KOPT-K1 (cell line): ENCODE results near the gene P2RY11.

Experiments used
- H3K27ac ChIP-seq: fragments of 200-600 bp; sonication (generic); 2 replicates; pipeline ENCODE4 v1.5.1; 2016; ENCODE audit warnings: antibody characterized with exemption, mild to moderate bottlenecking, low read depth, low read length; ENCODE audit not compliant: poor library complexity, severe bottlenecking
- H3K36me3 ChIP-seq: fragments of 200-600 bp; sonication (generic); 2 replicates; pipeline ENCODE4 v1.5.1; 2017; ENCODE audit warnings: antibody characterized with exemption, mild to moderate bottlenecking, low read length, moderate library complexity; ENCODE audit not compliant: insufficient read depth
- H3K9me3 ChIP-seq: fragments of 200-600 bp; sonication (generic); 2 replicates; pipeline ENCODE4 v1.5.1; 2017; ENCODE audit warnings: antibody characterized with exemption, low read length, mild to moderate bottlenecking; ENCODE audit not compliant: insufficient read depth, poor library complexity, severe bottlenecking

The P2RY11 gene

GRCh38 chr19:10136936-10137335, 25.4 kb downstream of the P2RY11 start:
- no peak overlapping the region for H3K27ac ChIP-seq
- H3K9me3 ChIP-seq: no peaks in the 10 kb centered on the region
- H3K36me3 ChIP-seq: peaks cover 100% of the 10 kb centered on the region

GRCh38 chr19:10137751-10138682, 26.5 kb downstream of the P2RY11 start:
- Histone ChIP-seq H3K9me3 (no peaks in the 10 kb centered on the region), H3K27ac (no peak overlapping the region), H3K36me3 (peaks cover 100% of the 10 kb centered on the region)

DNA sequence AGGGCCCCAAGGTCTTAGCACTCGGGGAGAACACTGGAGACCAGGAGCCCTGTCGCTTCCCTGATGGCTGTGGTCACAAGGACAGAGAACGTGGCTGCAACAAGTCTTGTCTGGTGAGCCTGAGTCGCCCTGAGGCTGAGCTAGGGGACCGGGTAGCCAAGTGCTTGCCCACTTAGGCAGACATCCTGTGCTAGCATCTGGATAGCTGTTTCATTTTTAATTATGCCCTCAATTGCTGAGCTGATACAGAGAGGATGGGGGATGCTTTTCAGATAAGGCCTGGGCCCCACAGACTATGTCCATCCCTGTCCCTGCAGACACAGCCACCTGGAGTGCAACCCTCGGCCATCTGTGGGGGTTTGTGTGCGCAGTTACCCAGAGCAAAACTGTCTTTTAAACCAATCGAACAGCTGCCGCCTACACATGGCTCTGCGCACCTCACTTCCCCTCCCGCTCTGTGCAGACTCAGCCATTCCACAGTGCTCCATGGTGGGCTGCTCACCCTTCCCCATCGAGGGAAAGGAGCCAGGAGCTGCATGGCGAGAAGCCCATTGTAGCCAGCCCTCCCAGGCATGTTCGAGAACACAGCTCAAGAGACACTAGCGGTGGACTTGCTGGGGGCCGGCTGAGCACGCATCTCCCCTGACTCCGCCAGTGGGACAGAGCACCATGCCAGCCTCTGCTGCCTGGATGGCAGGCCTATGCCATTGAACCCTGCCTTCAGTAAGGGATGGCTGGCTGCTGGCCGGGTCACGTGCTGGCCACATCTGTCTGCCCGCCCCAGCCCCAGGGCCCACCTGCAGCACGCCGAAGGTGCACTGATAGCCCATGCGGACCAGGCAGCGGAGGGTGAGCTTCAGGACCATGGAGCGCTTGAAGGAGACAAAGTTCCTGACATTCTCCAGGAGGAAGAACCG, 27.6 kb downstream of the P2RY11 start:
- Histone ChIP-seq H3K9me3 (no peaks in the 10 kb centered on the region), H3K36me3 (peaks cover 100% of the 10 kb centered on the region), H3K27ac (no peak overlapping the region)

DNA sequence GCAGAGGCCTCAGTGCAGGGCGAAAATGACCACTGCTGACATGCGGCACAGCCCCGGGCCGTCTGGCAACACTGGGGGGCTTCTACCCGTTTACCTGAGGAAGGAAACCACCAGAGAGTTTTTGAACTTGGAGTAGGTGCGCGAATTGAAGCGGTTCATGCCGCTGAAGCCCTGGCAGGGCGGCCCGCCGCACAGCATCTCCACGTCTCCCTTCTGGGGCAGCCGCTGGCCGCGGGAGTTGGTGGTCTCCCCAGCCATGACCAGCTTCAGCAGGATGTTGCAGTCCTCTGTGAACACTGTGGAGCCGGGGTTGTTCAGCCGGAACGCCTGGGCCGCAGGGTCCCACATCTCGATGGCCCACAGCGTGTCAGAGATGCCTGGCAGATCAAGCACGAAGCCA, 28.5 kb downstream of the P2RY11 start:
- Histone ChIP-seq H3K36me3 (peaks cover 100% of the 10 kb centered on the region), H3K27ac (no peak overlapping the region), H3K9me3 (no peaks in the 10 kb centered on the region)

DNA sequence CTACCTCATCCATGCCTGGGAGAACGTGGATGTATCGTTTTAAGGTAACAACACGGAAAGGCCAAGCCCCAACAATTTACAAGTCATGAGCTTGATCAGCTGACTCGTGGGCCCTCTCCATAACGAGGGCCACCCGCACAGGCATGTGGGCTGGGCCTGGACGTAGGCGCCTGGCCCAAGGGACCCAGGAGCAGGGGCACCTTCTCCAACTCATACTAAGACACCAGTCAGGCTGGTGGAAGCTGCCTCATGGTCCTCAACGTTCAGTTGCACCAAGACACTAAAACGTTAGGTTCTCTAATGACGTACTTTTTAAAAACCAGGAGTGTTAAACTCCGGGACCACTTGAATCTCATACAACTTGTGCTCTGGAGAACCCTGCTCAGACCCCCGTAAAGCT, 30.0 kb downstream of the P2RY11 start:
- H3K9me3 ChIP-seq: no peaks in the 10 kb centered on the region
- no peak overlapping the region for H3K27ac ChIP-seq
- H3K36me3 ChIP-seq: peaks cover 100% of the 10 kb centered on the region

DNA sequence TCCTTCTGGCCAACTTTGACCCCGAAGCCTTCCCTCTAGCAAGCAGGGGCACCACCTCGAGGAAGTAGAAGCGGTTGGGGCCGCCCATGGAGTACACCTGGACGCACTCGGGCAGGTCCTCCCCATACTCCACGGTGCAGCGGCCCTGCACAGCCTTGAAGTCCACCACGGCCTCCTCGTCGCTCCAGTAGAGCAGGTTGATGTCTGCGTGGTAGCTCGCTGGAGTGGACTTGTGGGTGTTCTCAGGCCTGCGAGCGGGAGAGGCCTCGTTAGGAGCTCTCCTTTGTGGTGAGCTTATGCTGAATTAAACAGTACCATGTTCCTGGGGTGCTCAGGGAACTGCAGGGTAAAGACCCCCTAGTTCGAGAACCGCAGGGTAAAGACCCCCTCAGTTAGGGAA, 30.5 kb downstream of the P2RY11 start:
- peaks cover 100% of the 10 kb centered on the region for H3K36me3 ChIP-seq
- no peak overlapping the region for H3K27ac ChIP-seq
- no peaks in the 10 kb centered on the region for H3K9me3 ChIP-seq

- peaks cover 100% of the 10 kb centered on the region for H3K36me3 ChIP-seq
- H3K27ac ChIP-seq: no peak overlapping the region
- H3K9me3 ChIP-seq: no peaks in the 10 kb centered on the region
These were observed 31.3 kb downstream of the P2RY11 start for GRCh38 chr19:10142701-10143375.

GRCh38 chr19:10143681-10144080, 32.2 kb downstream of the P2RY11 start:
- Histone ChIP-seq H3K27ac (no peak overlapping the region), H3K36me3 (peaks cover 99% of the 10 kb centered on the region), H3K9me3 (no peaks in the 10 kb centered on the region)

DNA sequence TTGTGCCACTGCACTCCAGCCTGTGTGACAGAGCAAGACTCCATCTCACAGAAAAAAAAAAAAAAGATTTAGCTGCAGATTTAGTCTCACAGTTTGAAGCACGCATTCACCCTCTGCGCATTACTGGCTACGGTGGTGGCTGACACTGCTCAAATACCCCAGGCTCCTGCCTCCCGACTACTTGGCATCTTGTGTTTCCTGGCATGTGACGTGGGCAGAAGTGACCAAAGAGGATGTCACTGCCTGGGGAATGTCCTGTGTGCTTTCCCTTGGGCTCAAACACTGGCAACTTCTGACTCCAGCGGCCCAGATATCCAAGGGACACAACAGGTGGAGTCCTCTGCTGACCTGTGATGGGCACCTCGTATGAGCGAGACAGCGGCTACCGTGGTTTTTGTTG, 32.9 kb downstream of the P2RY11 start:
- peaks cover 99% of the 10 kb centered on the region for H3K36me3 ChIP-seq
- no peak overlapping the region for H3K27ac ChIP-seq
- H3K9me3 ChIP-seq: no peaks in the 10 kb centered on the region

GRCh38 chr19:10145031-10145430, 33.5 kb downstream of the P2RY11 start:
- Histone ChIP-seq H3K27ac (no peak overlapping the region), H3K36me3 (peaks cover 99% of the 10 kb centered on the region), H3K9me3 (no peaks in the 10 kb centered on the region)

GRCh38 chr19:10146142-10146541, 34.6 kb downstream of the P2RY11 start:
- Histone ChIP-seq H3K27ac (no peak overlapping the region), H3K9me3 (no peaks in the 10 kb centered on the region), H3K36me3 (peaks cover 99% of the 10 kb centered on the region)

DNA sequence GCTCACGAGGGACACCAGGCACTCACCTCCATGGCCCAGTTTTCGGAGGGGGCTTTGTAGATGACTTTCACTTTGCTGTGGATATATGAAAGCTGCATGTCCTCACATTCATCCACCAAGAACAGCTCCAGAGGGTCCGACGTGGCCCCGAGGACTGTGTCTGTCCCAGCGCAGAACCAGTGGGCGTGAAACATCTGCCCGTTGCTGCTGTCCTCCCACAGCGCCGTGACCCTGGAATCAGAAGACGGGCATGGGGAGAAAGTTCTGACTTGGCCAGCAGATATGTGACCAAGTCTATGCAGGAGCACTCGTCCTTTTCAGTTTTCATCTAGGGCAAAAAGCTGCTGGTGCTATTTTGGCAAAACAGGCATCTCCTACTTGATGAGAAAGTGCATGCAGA, 37.9 kb downstream of the P2RY11 start:
- no peaks in the 10 kb centered on the region for H3K9me3 ChIP-seq
- H3K36me3 ChIP-seq: peaks cover 99% of the 10 kb centered on the region
- no peak overlapping the region for H3K27ac ChIP-seq

- H3K36me3 ChIP-seq: peaks cover 99% of the 10 kb centered on the region
- no peaks in the 10 kb centered on the region for H3K9me3 ChIP-seq
- no peak overlapping the region for H3K27ac ChIP-seq
These were observed 40.0 kb downstream of the P2RY11 start for GRCh38 chr19:10151521-10151920.

DNA sequence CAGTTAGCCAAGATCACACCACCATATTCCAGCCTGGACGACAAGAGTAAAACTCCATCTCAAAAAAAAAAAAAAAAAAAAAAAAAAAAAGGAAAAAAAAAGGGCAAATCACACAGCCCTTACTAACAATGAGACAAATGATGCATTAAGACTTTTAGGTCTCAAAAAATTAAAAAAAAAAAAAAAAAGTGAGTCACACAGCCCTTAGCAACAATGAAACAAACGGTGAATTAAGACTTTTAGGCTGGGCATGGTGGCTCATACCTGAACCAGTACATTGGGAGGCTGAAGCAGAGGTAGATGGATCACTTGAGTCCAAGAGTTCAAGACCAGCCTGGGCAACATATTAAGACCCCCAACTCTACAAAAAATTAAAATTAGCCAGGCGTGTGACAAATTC, 40.6 kb downstream of the P2RY11 start:
- peaks cover 99% of the 10 kb centered on the region for H3K36me3 ChIP-seq
- H3K27ac ChIP-seq: no peak overlapping the region
- no peaks in the 10 kb centered on the region for H3K9me3 ChIP-seq

DNA sequence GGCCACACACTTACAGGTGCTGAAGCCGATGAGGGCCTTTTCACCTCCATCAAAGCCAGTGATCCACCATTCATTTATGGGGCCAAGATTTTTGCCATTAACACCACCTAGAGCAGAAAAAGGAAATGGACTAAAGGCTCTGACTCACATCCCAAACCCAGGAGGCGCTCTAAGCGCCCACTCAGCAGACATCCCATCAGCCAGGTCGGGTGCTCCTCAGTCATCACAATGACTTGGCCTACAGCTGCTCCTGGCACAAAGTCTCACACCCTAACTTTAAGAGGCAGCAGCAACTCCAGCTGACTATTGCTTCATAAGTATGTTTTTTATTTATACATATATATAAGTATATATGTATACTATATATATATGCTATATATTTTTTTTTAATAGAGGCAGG, 44.3 kb downstream of the P2RY11 start:
- no peaks in the 10 kb centered on the region for H3K9me3 ChIP-seq
- peaks cover 100% of the 10 kb centered on the region for H3K36me3 ChIP-seq
- no peak overlapping the region for H3K27ac ChIP-seq
